Measurements from ENCODE around the gene RFPL4A. TPM values are rescaled to one million over a fixed set of nuclear protein-coding genes. Genes with fewer than 3 reads are reported as not detected.
"Not testable (repeated sequence)": the region's sequence is repeated elsewhere in the genome, so short reads cannot be mapped to it uniquely, and the experiment has no call there.

The RFPL4A gene
- total RNA-seq, 1 experiment from 2014 or later = not detected

GRCh38 chr19:55756808-55757207 lies 2.1 kb upstream of the RFPL4A start:
- not testable (repeated sequence) for H3K27me3 ChIP-seq (replicated peaks); H3K36me3 ChIP-seq; H3K4me3 ChIP-seq; H3K27ac ChIP-seq; H3K4me1 ChIP-seq (replicated peaks); H3K9me3 ChIP-seq (replicated peaks); DNase-seq (ENCODE audit: low read depth in 1 of 2, low spot score in 2 of 2)

- Histone ChIP-seq H3K9me3 (replicated peaks) (no peaks in the 10 kb centered on the region), H3K4me1 (replicated peaks) (no peaks in the 10 kb centered on the region), H3K27ac (no peak overlapping the region), H3K27me3 (replicated peaks) (no peaks in the 10 kb centered on the region), H3K4me3 (no peak overlapping the region), H3K36me3 (no peaks in the 10 kb centered on the region)
- DNase-seq (ENCODE audit: low read depth in 1 of 2, low spot score in 2 of 2) = no peak
Observed at GRCh38 chr19:55766466-55766865, 7.6 kb downstream of the RFPL4A start.

- not testable (repeated sequence) for H3K27ac ChIP-seq; DNase-seq (ENCODE audit: low read depth in 1 of 2, low spot score in 2 of 2); H3K4me3 ChIP-seq; H3K9me3 ChIP-seq (replicated peaks); H3K36me3 ChIP-seq; H3K4me1 ChIP-seq (replicated peaks); H3K27me3 ChIP-seq (replicated peaks)
Observed at GRCh38 chr19:55768818-55769217, 9.9 kb downstream of the RFPL4A start, which contains the start of gene RFPL4AL1. TSS of gene RFPL4AL1 (plus strand) at chr19:55769118. CDS start at chr19:55771805, 2,687 bp downstream.

GRCh38 chr19:55769632-55770031 lies 10.7 kb downstream of the RFPL4A start:
- H3K36me3 ChIP-seq; H3K27ac ChIP-seq; DNase-seq (ENCODE audit: low read depth in 1 of 2, low spot score in 2 of 2); H3K4me1 ChIP-seq (replicated peaks); H3K9me3 ChIP-seq (replicated peaks); H3K4me3 ChIP-seq; H3K27me3 ChIP-seq (replicated peaks): not testable (repeated sequence)

- no peak overlapping the region for H3K27ac ChIP-seq
- no peaks in the 10 kb centered on the region for H3K4me1 ChIP-seq (replicated peaks)
- H3K27me3 ChIP-seq (replicated peaks) = no peaks in the 10 kb centered on the region
- no peaks in the 10 kb centered on the region for H3K36me3 ChIP-seq
- H3K4me3 ChIP-seq = no peak overlapping the region
- H3K9me3 ChIP-seq (replicated peaks) = no peaks in the 10 kb centered on the region
- no peak for DNase-seq (ENCODE audit: low read depth in 1 of 2, low spot score in 2 of 2)
Observed at GRCh38 chr19:55777528-55777927, 18.6 kb downstream of the RFPL4A start.

- Histone ChIP-seq H3K36me3 (no peaks in the 10 kb centered on the region), H3K4me1 (replicated peaks) (no peaks in the 10 kb centered on the region)
Observed at GRCh38 chr19:55778331-55778730, 19.4 kb downstream of the RFPL4A start.

GRCh38 chr19:55781112-55781511 lies 22.2 kb downstream of the RFPL4A start:
- no peak overlapping the region for H3K27ac ChIP-seq
- no peaks in the 10 kb centered on the region for H3K9me3 ChIP-seq (replicated peaks)
- H3K27me3 ChIP-seq (replicated peaks) = no peaks in the 10 kb centered on the region
- no peaks in the 10 kb centered on the region for H3K36me3 ChIP-seq
- H3K4me1 ChIP-seq (replicated peaks) = no peaks in the 10 kb centered on the region
- DNase-seq (ENCODE audit: low read depth in 1 of 2, low spot score in 2 of 2) = no peak
- H3K4me3 ChIP-seq = no peak overlapping the region

More at GRCh38 chr19:55778331-55778730, 19.4 kb downstream of the RFPL4A start:
- DNase-seq (ENCODE audit: low read depth in 1 of 2, low spot score in 2 of 2) = no peak
- Histone ChIP-seq H3K9me3 (replicated peaks) (no peaks in the 10 kb centered on the region), H3K4me3 (no peak overlapping the region), H3K27ac (no peak overlapping the region), H3K27me3 (replicated peaks) (no peaks in the 10 kb centered on the region)

GRCh38 chr19:55795021-55795420 lies 36.1 kb downstream of the RFPL4A start:
- Histone ChIP-seq H3K4me3 (no peak overlapping the region), H3K9me3 (replicated peaks) (no peaks in the 10 kb centered on the region), H3K36me3 (no peaks in the 10 kb centered on the region)

GRCh38 chr19:55801416-55801815 lies 42.5 kb downstream of the RFPL4A start:
- no peaks in the 10 kb centered on the region; the same call in 1 of the 2 replicates for H3K9me3 ChIP-seq (replicated peaks)
- no peaks in the 10 kb centered on the region for H3K27me3 ChIP-seq (replicated peaks)
- no peaks in the 10 kb centered on the region for H3K36me3 ChIP-seq
- H3K4me3 ChIP-seq = no peak overlapping the region
- H3K27ac ChIP-seq = no peak overlapping the region
- DNase-seq (ENCODE audit: low read depth in 1 of 2, low spot score in 2 of 2) = no peak
- H3K4me1 ChIP-seq (replicated peaks) = no peaks in the 10 kb centered on the region

More at GRCh38 chr19:55795021-55795420, 36.1 kb downstream of the RFPL4A start:
- Histone ChIP-seq H3K4me1 (replicated peaks) (no peaks in the 10 kb centered on the region), H3K27me3 (replicated peaks) (no peaks in the 10 kb centered on the region), H3K27ac (no peak overlapping the region)
- DNase-seq (ENCODE audit: low read depth in 1 of 2, low spot score in 2 of 2) = no peak

- H3K36me3 ChIP-seq = no peaks in the 10 kb centered on the region
- no peaks in the 10 kb centered on the region for H3K4me1 ChIP-seq (replicated peaks)
- no peak for DNase-seq (ENCODE audit: low read depth in 1 of 2, low spot score in 2 of 2)
- no peaks in the 10 kb centered on the region for H3K27me3 ChIP-seq (replicated peaks)
- no peak overlapping the region for H3K4me3 ChIP-seq
- no peaks in the 10 kb centered on the region; the same call in 1 of the 2 replicates for H3K9me3 ChIP-seq (replicated peaks)
- no peak overlapping the region for H3K27ac ChIP-seq
Observed at GRCh38 chr19:55802281-55802680, 43.4 kb downstream of the RFPL4A start.

- Histone ChIP-seq H3K27me3 (replicated peaks) (no peaks in the 10 kb centered on the region), H3K36me3 (no peaks in the 10 kb centered on the region), H3K9me3 (replicated peaks) (no peaks in the 10 kb centered on the region; the same call in 1 of the 2 replicates), H3K4me3 (no peak overlapping the region), H3K4me1 (replicated peaks) (no peaks in the 10 kb centered on the region), H3K27ac (no peak overlapping the region)
- DNase-seq (ENCODE audit: low read depth in 1 of 2, low spot score in 2 of 2) = peak; percentile 15 to 56
Observed at GRCh38 chr19:55809381-55810058, 50.6 kb downstream of the RFPL4A start.

GRCh38 chr19:55811340-55811739 lies 52.4 kb downstream of the RFPL4A start:
- Histone ChIP-seq H3K36me3 (no peaks in the 10 kb centered on the region), H3K27me3 (replicated peaks) (no peaks in the 10 kb centered on the region), H3K9me3 (replicated peaks) (no peaks in the 10 kb centered on the region; the same call in 1 of the 2 replicates), H3K4me1 (replicated peaks) (no peaks in the 10 kb centered on the region), H3K27ac (no peak overlapping the region), H3K4me3 (no peak overlapping the region)
- no peak for DNase-seq (ENCODE audit: low read depth in 1 of 2, low spot score in 2 of 2)

GRCh38 chr19:55812449-55812848 lies 53.6 kb downstream of the RFPL4A start:
- Histone ChIP-seq H3K36me3 (no peaks in the 10 kb centered on the region), H3K4me1 (replicated peaks) (no peaks in the 10 kb centered on the region), H3K27me3 (replicated peaks) (no peaks in the 10 kb centered on the region), H3K27ac (no peak overlapping the region), H3K4me3 (no peak overlapping the region), H3K9me3 (replicated peaks) (no peaks in the 10 kb centered on the region; the same call in 1 of the 2 replicates)
- DNase-seq (ENCODE audit: low read depth in 1 of 2, low spot score in 2 of 2) = no peak
